ENCODE data around the gene EPS15. TPM values are rescaled to one million over a fixed set of nuclear protein-coding genes. Genes with fewer than 3 reads are reported as not detected.
A peak's percentile ranks its signal among the peaks of the same experiment; 100 is the strongest.
"Not testable (repeated sequence)": the region's sequence is repeated elsewhere in the genome, so short reads cannot be mapped to it uniquely, and the experiment has no call there.

The EPS15 gene
- total RNA-seq, 2 donors from 2014 or later: 54.2 to 65.4 TPM

- not testable (repeated sequence) for H3K9me3 Mint-ChIP-seq; H3K27ac Mint-ChIP-seq; ATAC-seq (replicated peaks); H3K27me3 Mint-ChIP-seq; H3K4me3 Mint-ChIP-seq; H3K4me1 Mint-ChIP-seq
- peaks cover 73% of the 10 kb centered on the region for H3K36me3 Mint-ChIP-seq (ENCODE audit: low read depth)
These were observed 131.8 kb downstream of the EPS15 start for GRCh38 chr1:51387288-51387687.

- not testable (repeated sequence) for H3K27me3 Mint-ChIP-seq; H3K4me3 Mint-ChIP-seq; H3K9me3 Mint-ChIP-seq; H3K4me1 Mint-ChIP-seq; ATAC-seq (replicated peaks); H3K27ac Mint-ChIP-seq
- H3K36me3 Mint-ChIP-seq (ENCODE audit: low read depth): peaks cover 73% of the 10 kb centered on the region
These were observed 132.8 kb downstream of the EPS15 start for GRCh38 chr1:51386259-51386658.

- peaks cover 6% of the 10 kb centered on the region for H3K4me1 Mint-ChIP-seq
- no peaks in the 10 kb centered on the region for H3K27me3 Mint-ChIP-seq
- peaks cover 76% of the 10 kb centered on the region for H3K36me3 Mint-ChIP-seq (ENCODE audit: low read depth)
- no peak for ATAC-seq (replicated peaks)
- no peak overlapping the region for H3K4me3 Mint-ChIP-seq
- no peak overlapping the region for H3K27ac Mint-ChIP-seq
- no peaks in the 10 kb centered on the region for H3K9me3 Mint-ChIP-seq
These were observed 133.3 kb downstream of the EPS15 start for GRCh38 chr1:51385776-51386175.

GRCh38 chr1:51381964-51382363 is 137.1 kb downstream of the EPS15 start:
- H3K27ac Mint-ChIP-seq: peak overlapping the region; percentile 17
- H3K9me3 Mint-ChIP-seq: no peaks in the 10 kb centered on the region
- H3K36me3 Mint-ChIP-seq (ENCODE audit: low read depth): peaks cover 100% of the 10 kb centered on the region
- H3K4me1 Mint-ChIP-seq: peaks cover 9% of the 10 kb centered on the region
- ATAC-seq (replicated peaks): peak; percentile 42
- no peak overlapping the region for H3K4me3 Mint-ChIP-seq
- no peaks in the 10 kb centered on the region for H3K27me3 Mint-ChIP-seq

- Mint-ChIP-seq H3K4me1 (peaks cover 9% of the 10 kb centered on the region), H3K9me3 (no peaks in the 10 kb centered on the region), H3K27ac (no peak overlapping the region), H3K27me3 (no peaks in the 10 kb centered on the region), H3K36me3 (ENCODE audit: low read depth) (peaks cover 99% of the 10 kb centered on the region), H3K4me3 (no peak overlapping the region)
- no peak for ATAC-seq (replicated peaks)
These were observed 138.1 kb downstream of the EPS15 start for GRCh38 chr1:51380936-51381335.

GRCh38 chr1:51378871-51379270 is 140.2 kb downstream of the EPS15 start:
- no peak for ATAC-seq (replicated peaks)
- H3K4me1 Mint-ChIP-seq: peaks cover 9% of the 10 kb centered on the region
- H3K27ac Mint-ChIP-seq: no peak overlapping the region
- no peaks in the 10 kb centered on the region for H3K9me3 Mint-ChIP-seq
- no peak overlapping the region for H3K4me3 Mint-ChIP-seq
- no peaks in the 10 kb centered on the region for H3K27me3 Mint-ChIP-seq
- H3K36me3 Mint-ChIP-seq (ENCODE audit: low read depth): peaks cover 94% of the 10 kb centered on the region

GRCh38 chr1:51373898-51374297 is 145.2 kb downstream of the EPS15 start:
- no peaks in the 10 kb centered on the region for H3K27me3 Mint-ChIP-seq
- H3K36me3 Mint-ChIP-seq (ENCODE audit: low read depth): peaks cover 72% of the 10 kb centered on the region
- no peak overlapping the region for H3K4me3 Mint-ChIP-seq
- no peaks in the 10 kb centered on the region for H3K9me3 Mint-ChIP-seq
- ATAC-seq (replicated peaks): no peak
- H3K4me1 Mint-ChIP-seq: peaks cover 3% of the 10 kb centered on the region
- no peak overlapping the region for H3K27ac Mint-ChIP-seq

- peak; percentile 40 for ATAC-seq (replicated peaks)
- no peaks in the 10 kb centered on the region for H3K27me3 Mint-ChIP-seq
- H3K9me3 Mint-ChIP-seq: no peaks in the 10 kb centered on the region
- H3K27ac Mint-ChIP-seq: peak overlapping the region; percentile 74
- no peak overlapping the region for H3K4me3 Mint-ChIP-seq
- H3K4me1 Mint-ChIP-seq: peaks cover 2% of the 10 kb centered on the region
- H3K36me3 Mint-ChIP-seq (ENCODE audit: low read depth): peaks cover 65% of the 10 kb centered on the region
These were observed 146.5 kb downstream of the EPS15 start for GRCh38 chr1:51372561-51372960.

- H3K4me1 Mint-ChIP-seq: no peaks in the 10 kb centered on the region
- ATAC-seq (replicated peaks): no peak
- peaks cover 68% of the 10 kb centered on the region for H3K36me3 Mint-ChIP-seq (ENCODE audit: low read depth)
- no peak overlapping the region for H3K27ac Mint-ChIP-seq
- H3K4me3 Mint-ChIP-seq: no peak overlapping the region
- no peaks in the 10 kb centered on the region for H3K27me3 Mint-ChIP-seq
- no peaks in the 10 kb centered on the region for H3K9me3 Mint-ChIP-seq
These were observed 149.9 kb downstream of the EPS15 start for GRCh38 chr1:51369171-51369570.

GRCh38 chr1:51365774-51366173 is 153.3 kb downstream of the EPS15 start:
- no peaks in the 10 kb centered on the region for H3K9me3 Mint-ChIP-seq
- peaks cover 74% of the 10 kb centered on the region for H3K36me3 Mint-ChIP-seq (ENCODE audit: low read depth)
- H3K27ac Mint-ChIP-seq: no peak overlapping the region
- no peak overlapping the region for H3K4me3 Mint-ChIP-seq
- no peaks in the 10 kb centered on the region for H3K4me1 Mint-ChIP-seq
- no peaks in the 10 kb centered on the region for H3K27me3 Mint-ChIP-seq
- no peak for ATAC-seq (replicated peaks)

GRCh38 chr1:51359879-51360278 is 159.2 kb downstream of the EPS15 start:
- Mint-ChIP-seq H3K4me3 (no peak overlapping the region), H3K27ac (no peak overlapping the region), H3K27me3 (no peaks in the 10 kb centered on the region), H3K4me1 (no peaks in the 10 kb centered on the region), H3K36me3 (ENCODE audit: low read depth) (peaks cover 94% of the 10 kb centered on the region), H3K9me3 (no peaks in the 10 kb centered on the region)
- ATAC-seq (replicated peaks): no peak

GRCh38 chr1:51355382-51355781 is 163.7 kb downstream of the EPS15 start:
- Mint-ChIP-seq H3K27me3 (no peaks in the 10 kb centered on the region), H3K4me1 (no peaks in the 10 kb centered on the region), H3K4me3 (no peak overlapping the region), H3K27ac (no peak overlapping the region), H3K9me3 (no peaks in the 10 kb centered on the region), H3K36me3 (ENCODE audit: low read depth) (peaks cover 62% of the 10 kb centered on the region)
- ATAC-seq (replicated peaks): no peak

GRCh38 chr1:51354416-51354815 is 164.7 kb downstream of the EPS15 start:
- no peaks in the 10 kb centered on the region for H3K9me3 Mint-ChIP-seq
- H3K4me1 Mint-ChIP-seq: no peaks in the 10 kb centered on the region
- peaks cover 53% of the 10 kb centered on the region for H3K36me3 Mint-ChIP-seq (ENCODE audit: low read depth)
- H3K27me3 Mint-ChIP-seq: no peaks in the 10 kb centered on the region
- H3K4me3 Mint-ChIP-seq: no peak overlapping the region
- H3K27ac Mint-ChIP-seq: no peak overlapping the region
- no peak for ATAC-seq (replicated peaks)

- Mint-ChIP-seq H3K27ac (peak overlapping the region; percentile 51), H3K9me3 (no peaks in the 10 kb centered on the region), H3K36me3 (ENCODE audit: low read depth) (peaks cover 29% of the 10 kb centered on the region)
These were observed 167.2 kb downstream of the EPS15 start for GRCh38 chr1:51351907-51352306.

GRCh38 chr1:51349862-51350261 is 169.2 kb downstream of the EPS15 start:
- H3K9me3 Mint-ChIP-seq: no peaks in the 10 kb centered on the region
- no peak overlapping the region for H3K27ac Mint-ChIP-seq
- peaks cover 9% of the 10 kb centered on the region for H3K36me3 Mint-ChIP-seq (ENCODE audit: low read depth)
- no peaks in the 10 kb centered on the region for H3K27me3 Mint-ChIP-seq
- H3K4me3 Mint-ChIP-seq: no peak overlapping the region
- no peak for ATAC-seq (replicated peaks)
- no peaks in the 10 kb centered on the region for H3K4me1 Mint-ChIP-seq

More at GRCh38 chr1:51351907-51352306, 167.2 kb downstream of the EPS15 start:
- no peak for ATAC-seq (replicated peaks)
- Mint-ChIP-seq H3K27me3 (no peaks in the 10 kb centered on the region), H3K4me1 (no peaks in the 10 kb centered on the region), H3K4me3 (no peak overlapping the region)

GRCh38 chr1:51348147-51348527 is 170.9 kb downstream of the EPS15 start:
- Mint-ChIP-seq H3K27me3 (peaks cover 11% of the 10 kb centered on the region), H3K4me3 (no peak overlapping the region), H3K36me3 (ENCODE audit: low read depth) (no peaks in the 10 kb centered on the region), H3K9me3 (no peaks in the 10 kb centered on the region), H3K4me1 (no peaks in the 10 kb centered on the region), H3K27ac (no peak overlapping the region)
- no peak for ATAC-seq (replicated peaks)

Measured in activated T-helper 17 cell treated with anti-CD3 and anti-CD28 coated beads, Interleukin-2, amount 50 U/mL, for 72 hours (primary cell).